Vagina (tissue), 2 donors: Measurements from ENCODE around the gene CCDC80. TPM values are rescaled to one million over a fixed set of nuclear protein-coding genes. Genes with fewer than 3 reads are reported as not detected.

Experiments
- DNase-seq, 2 donors: peaks; one replicate each; pipeline ENCODE4 v3.0.0-alpha.2; 2017; ENCODE audit errors: extremely low spot score in 2 of 2
- H3K27ac ChIP-seq: fragments of 200-600 bp; sonication (generic); one replicate; pipeline ENCODE4 v1.5.1; 2019
- H3K27me3 ChIP-seq: fragments of 200-600 bp; sonication (generic); one replicate; pipeline ENCODE4 v1.5.1; 2019
- H3K36me3 ChIP-seq, 2 donors: fragments of 200-600 bp; sonication (generic); one replicate each; pipeline ENCODE4 v1.5.1; 2017 to 2019
- H3K4me1 ChIP-seq: fragments of 200-600 bp; sonication (generic); one replicate; pipeline ENCODE4 v1.5.1; 2019
- H3K4me3 ChIP-seq, 2 donors: fragments of 200-600 bp; sonication (generic); 1 replicate in 1 of 2; 2 replicates in 1 of 2; pipeline ENCODE4 v1.5.1; 2016 to 2019
- H3K9me3 ChIP-seq: fragments of 200-600 bp; sonication (generic); one replicate; pipeline ENCODE4 v1.5.1; 2019
- CTCF ChIP-seq, 3 experiments: fragments of 450-650 bp in 2 of 3; fragments of 200-600 bp in 1 of 3; sonication (generic) in 1 of 3; IDR thresholded peaks; one replicate each; pipeline ENCODE4 v1.5.1; 2017 to 2019; ENCODE audit warnings: antibody characterized with exemption in 3 of 3, mild to moderate bottlenecking in 2 of 3, moderate library complexity in 2 of 3
- POLR2A ChIP-seq, 2 donors: fragments of 450-650 bp; IDR thresholded peaks; one replicate each; pipeline ENCODE4 v1.6.1; 2017; ENCODE audit warnings: antibody characterized with exemption in 2 of 2, mild to moderate bottlenecking in 2 of 2, moderate library complexity in 2 of 2
- POLR2AphosphoS5 ChIP-seq, 2 donors: sonication (generic); formaldehyde crosslinking; IDR thresholded peaks; one replicate each; pipeline ENCODE4 v1.9.0; 2017; ENCODE audit warnings: antibody characterized with exemption in 2 of 2, mild to moderate bottlenecking in 2 of 2, low read depth in 1 of 2; ENCODE audit not compliant: insufficient read depth in 1 of 2
- intact Hi-C: fragments of 100-400 bp; cut with DNase I; formaldehyde crosslinking; loops from one replicate; pipeline ENCODE4 v1.15.1; 2023
- total RNA-seq: library from RNA; depleted of rRNA; stranded (reverse); fragments of >200 nt; gene quantifications from one replicate; pipeline ENCODE4 v1.2.3, GENCODE V29; 2016

Gene CCDC80
- total RNA-seq, 1 donor from 2014 or later = 51.6 TPM

DNA sequence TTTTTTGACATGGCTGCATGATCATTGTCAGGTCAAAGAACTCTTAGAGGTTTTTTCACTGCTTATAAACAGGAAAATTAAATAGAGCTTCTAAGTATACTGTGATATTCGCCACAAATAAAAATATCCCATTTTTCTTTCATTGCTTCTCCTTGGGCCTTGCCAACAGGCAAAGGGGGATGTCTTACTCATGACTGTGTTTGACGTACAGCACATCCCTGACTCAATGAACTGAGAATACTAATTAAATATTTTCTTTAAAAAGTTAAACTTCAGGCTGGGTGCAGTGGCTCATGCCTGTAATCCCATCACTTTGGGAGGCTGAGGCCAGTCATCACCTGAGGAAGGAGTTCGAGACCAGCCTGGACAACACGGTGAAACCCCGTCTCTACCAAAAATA is 41.4 kb upstream of the CCDC80 start:
- Histone ChIP-seq H3K27me3 (no peaks in the 10 kb centered on the region), H3K4me3 (no peak overlapping the region), H3K36me3 (no peaks in the 10 kb centered on the region), H3K27ac (no peak overlapping the region), H3K9me3 (no peaks in the 10 kb centered on the region), H3K4me1 (no peaks in the 10 kb centered on the region)
- intact Hi-C loops = no loop called here
- DNase-seq = no peak
- TF ChIP-seq POLR2A (IDR thresholded peaks at IDR 0.05) = no peak
- TF ChIP-seq POLR2AphosphoS5 (IDR thresholded peaks at IDR 0.05; ENCODE audit: insufficient read depth in 1 of 2, low read depth in 1 of 2) = no peak
- TF ChIP-seq CTCF (IDR thresholded peaks at IDR 0.05) = no peak

DNA sequence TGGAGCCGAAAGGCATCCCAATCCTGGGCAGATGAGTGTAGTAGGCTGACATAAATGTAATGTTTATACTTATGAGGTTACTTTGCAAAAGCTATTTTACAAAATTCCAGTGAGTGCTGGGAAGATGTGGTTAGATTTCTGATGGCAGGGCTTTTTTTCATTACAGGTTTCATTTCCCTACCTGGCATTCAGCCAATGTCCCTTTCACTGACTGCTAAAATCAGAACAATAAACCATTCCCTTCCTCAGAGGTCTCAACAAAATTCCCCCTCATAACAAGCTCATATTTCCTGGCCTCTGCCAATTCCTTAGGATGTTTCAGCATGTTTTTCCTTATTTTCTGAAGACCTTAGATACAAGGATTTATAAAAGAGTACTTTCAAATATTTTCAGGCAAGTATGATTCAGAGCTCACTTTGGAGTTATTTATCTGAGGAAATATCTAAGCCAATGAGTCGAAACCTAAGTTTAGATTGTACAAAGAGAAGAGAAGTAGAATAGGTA is 40.9 kb upstream of the CCDC80 start:
- no peak for TF ChIP-seq POLR2A (IDR thresholded peaks at IDR 0.05)
- no peak for TF ChIP-seq POLR2AphosphoS5 (IDR thresholded peaks at IDR 0.05; ENCODE audit: insufficient read depth in 1 of 2, low read depth in 1 of 2)
- TF ChIP-seq CTCF (IDR thresholded peaks at IDR 0.05) = no peak
- no peak overlapping the region for H3K4me3 ChIP-seq
- no peaks in the 10 kb centered on the region for H3K36me3 ChIP-seq
- intact Hi-C loops = no loop called here
- no peaks in the 10 kb centered on the region for H3K4me1 ChIP-seq
- DNase-seq = no peak
- no peaks in the 10 kb centered on the region for H3K27me3 ChIP-seq
- no peaks in the 10 kb centered on the region for H3K9me3 ChIP-seq
- no peak overlapping the region for H3K27ac ChIP-seq

- intact Hi-C loops = no loop called here
- Histone ChIP-seq H3K27ac (peak overlapping the region; percentile 22), H3K27me3 (no peaks in the 10 kb centered on the region), H3K36me3 (no peaks in the 10 kb centered on the region), H3K4me3 (no peak overlapping the region), H3K9me3 (no peaks in the 10 kb centered on the region), H3K4me1 (peaks cover 11% of the 10 kb centered on the region)
- TF ChIP-seq POLR2AphosphoS5 (IDR thresholded peaks at IDR 0.05; ENCODE audit: insufficient read depth in 1 of 2, low read depth in 1 of 2) = no peak
- no peak for TF ChIP-seq POLR2A (IDR thresholded peaks at IDR 0.05)
- no peak for DNase-seq
Measured at GRCh38 chr3:112676659-112677234, 35.8 kb upstream of the CCDC80 start.

- intact Hi-C loops = no loop called here
- Histone ChIP-seq H3K27me3 (no peaks in the 10 kb centered on the region), H3K4me1 (peaks cover 15% of the 10 kb centered on the region), H3K27ac (no peak overlapping the region), H3K36me3 (no peaks in the 10 kb centered on the region), H3K9me3 (no peaks in the 10 kb centered on the region), H3K4me3 (no peak overlapping the region)
- DNase-seq = no peak
- TF ChIP-seq CTCF (IDR thresholded peaks at IDR 0.05) (no peak), POLR2AphosphoS5 (IDR thresholded peaks at IDR 0.05; ENCODE audit: insufficient read depth in 1 of 2, low read depth in 1 of 2) (no peak), POLR2A (IDR thresholded peaks at IDR 0.05) (no peak)
Measured at GRCh38 chr3:112675943-112676535, 35.1 kb upstream of the CCDC80 start.

DNA sequence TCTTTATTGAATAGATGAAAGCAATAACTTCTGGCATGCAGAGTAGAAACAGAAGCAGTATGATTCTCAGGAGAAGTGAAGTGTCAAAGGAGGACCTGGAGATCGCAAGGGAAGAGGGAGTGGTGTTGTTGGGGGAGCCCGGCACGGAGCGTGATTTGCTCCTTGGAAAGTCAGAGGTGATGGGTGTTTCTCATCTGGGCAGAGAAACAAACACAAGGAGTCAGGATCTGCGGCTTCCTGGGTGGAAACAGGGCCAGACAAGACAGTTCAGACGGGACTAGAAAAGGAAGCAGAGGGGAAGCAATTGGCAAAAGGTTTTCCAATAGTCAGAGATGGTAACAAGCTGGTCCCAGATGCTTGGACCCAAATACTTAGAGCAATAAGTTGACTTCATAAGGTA is 34.4 kb upstream of the CCDC80 start:
- intact Hi-C loops = no loop called here
- DNase-seq = no peak
- peaks cover 20% of the 10 kb centered on the region for H3K4me1 ChIP-seq

More for the DNA sequence above, 34.4 kb upstream of the CCDC80 start:
- Histone ChIP-seq H3K4me3 (no peak overlapping the region), H3K9me3 (no peaks in the 10 kb centered on the region), H3K27ac (no peak overlapping the region), H3K36me3 (no peaks in the 10 kb centered on the region), H3K27me3 (no peaks in the 10 kb centered on the region)
- no peak for TF ChIP-seq POLR2A (IDR thresholded peaks at IDR 0.05)
- TF ChIP-seq POLR2AphosphoS5 (IDR thresholded peaks at IDR 0.05; ENCODE audit: insufficient read depth in 1 of 2, low read depth in 1 of 2) = no peak
- TF ChIP-seq CTCF (IDR thresholded peaks at IDR 0.05) = no peak
